ENCODE measurements around the gene RHEB. TPM values are rescaled to one million over a fixed set of nuclear protein-coding genes. Genes with fewer than 3 reads are reported as not detected.

The RHEB gene
- total and polyA plus RNA-seq, 11 donors = 81.4 to 155 (median 106) TPM

GRCh38 chr7:151432658-151433521, 86.8 kb downstream of the RHEB start:
- TF ChIP-seq POLR2A (IDR thresholded peaks at IDR 0.05) (no peak), CTCF (IDR thresholded peaks at IDR 0.05) (no peak)
- WGBS, 4 donors = 76 to 82% (median 77%) methylated on average over 14 of the region's 14 CpGs
- intact Hi-C loops (cut with DNase I) = loop anchor here in 2 of 10 donors (10.0 kb wide), 1 partner anchor 48 kb away; no protein-coding TSS in a partner anchor

GRCh38 chr7:151431768-151432311, 87.9 kb downstream of the RHEB start:
- no peak for DNase-seq
- Histone ChIP-seq H3K27ac (no peak overlapping the region), H3K27me3 (peaks cover 0 to 4% (median 0%) of the 10 kb centered on the region in 9 donors), H3K36me3 (no peaks in the 10 kb centered on the region), H3K4me3 (no peak overlapping the region), H3K4me1 (peaks cover 0 to 19% (median 5%) of the 10 kb centered on the region in 12 donors), H3K9me3 (no peaks in the 10 kb centered on the region)
- TF ChIP-seq POLR2A (IDR thresholded peaks at IDR 0.05) (no peak), CTCF (IDR thresholded peaks at IDR 0.05) (no peak)
- intact Hi-C loops (cut with DNase I) = loop anchor here in 2 of 10 donors (10.0 kb wide), 1 partner anchor 47 kb away; no protein-coding TSS in a partner anchor
- ATAC-seq = no peak
- 94 to 96% (median 95%) methylated on average over 22 to 25 of the region's 25 CpGs for WGBS, 4 donors

More at GRCh38 chr7:151432658-151433521, 86.8 kb downstream of the RHEB start:
- no peak for ATAC-seq
- H3K36me3 ChIP-seq = no peaks in the 10 kb centered on the region
- DNase-seq = no peak
- H3K4me1 ChIP-seq = peaks cover 0 to 21% (median 4%) of the 10 kb centered on the region in 12 donors
- no peak overlapping the region for H3K27ac ChIP-seq
- no peaks in the 10 kb centered on the region for H3K9me3 ChIP-seq
- no peak overlapping the region for H3K4me3 ChIP-seq
- peaks cover 0 to 7% (median 0%) of the 10 kb centered on the region in 9 donors for H3K27me3 ChIP-seq

GRCh38 chr7:151431281-151431767, 88.4 kb downstream of the RHEB start:
- intact Hi-C loops (cut with DNase I) = loop anchor here in 2 of 10 donors (10.0 kb wide), 1 partner anchor 47 kb away; no protein-coding TSS in a partner anchor
- H3K4me1 ChIP-seq = peaks cover 0 to 19% (median 3%) of the 10 kb centered on the region in 12 donors
- no peaks in the 10 kb centered on the region for H3K9me3 ChIP-seq
- TF ChIP-seq CTCF (IDR thresholded peaks at IDR 0.05) = no peak
- TF ChIP-seq POLR2A (IDR thresholded peaks at IDR 0.05) = no peak
- H3K27me3 ChIP-seq = peaks cover 0 to 4% (median 0%) of the 10 kb centered on the region in 9 donors
- DNase-seq (no peak), ATAC-seq (no peak)
- H3K36me3 ChIP-seq = no peaks in the 10 kb centered on the region
- WGBS, 4 donors = 93 to 98% (median 95%) methylated on average over 9 to 13 of the region's 13 CpGs
- H3K4me3 ChIP-seq = no peak overlapping the region
- H3K27ac ChIP-seq = no peak overlapping the region

Measured in heart left ventricle (tissue), 16 donors.